Cardiac muscle cell (in vitro differentiated cells and primary cell): ENCODE measurements around the gene FBRSL1. TPM values are rescaled to one million over a fixed set of nuclear protein-coding genes. Genes with fewer than 3 reads are reported as not detected.

Experiments
- DNase-seq, 2 donors: peaks; one replicate each; pipeline versions ENCODE4 v3.0.0 to v3.0.0-alpha.2; 2010 to 2017; ENCODE audit warnings: low read depth in 1 of 2, low spot score in 1 of 2
- H3K27ac ChIP-seq: fragments of 200-600 bp; sonication (generic); 2 replicates; pipeline ENCODE4 v1.5.1; 2016
- H3K27me3 ChIP-seq: fragments of 200-600 bp; sonication (generic); 2 replicates; pipeline ENCODE4 v1.6.0; 2016; ENCODE audit warnings: control low read depth
- H3K36me3 ChIP-seq: fragments of 200-600 bp; sonication (generic); 2 replicates; pipeline ENCODE4 v1.5.1; 2016; ENCODE audit warnings: control low read depth
- H3K4me1 ChIP-seq: fragments of 200-600 bp; sonication (generic); 2 replicates; pipeline ENCODE4 v1.8.1; 2017; ENCODE audit warnings: low read depth, mild to moderate bottlenecking, mixed run types
- H3K4me3 ChIP-seq: fragments of 200-600 bp; sonication (generic); 2 replicates; pipeline ENCODE4 v1.5.1; 2016; ENCODE audit warnings: mild to moderate bottlenecking
- H3K9me3 ChIP-seq: fragments of 200-600 bp; sonication (generic); 2 replicates; pipeline ENCODE4 v1.5.1; 2017; ENCODE audit warnings: low read depth, mild to moderate bottlenecking, control low read depth
- CTCF ChIP-seq: IDR thresholded peaks from 2 replicates; pipeline ENCODE4 v1.5.1; 2012; ENCODE audit warnings: low read depth, mild to moderate bottlenecking, low read length
- polyA plus RNA-seq: library from polyadenylated mRNA; unstranded; fragments of >200 nt; fragmentation: Nextera tagmentation; extraction: Ambion mirVana; gene quantifications from 2 replicates; pipeline ENCODE4 v1.2.1, GENCODE V29; 2016
- total RNA-seq: library from RNA; depleted of rRNA; stranded (reverse); fragments of >200 nt; gene quantifications from 2 replicates; pipeline ENCODE4 v1.2.3, GENCODE V29; 2016

The FBRSL1 gene
- total and polyA plus RNA-seq, 2 experiments from 2014 or later, result 37.3 to 45.0 TPM

DNA sequence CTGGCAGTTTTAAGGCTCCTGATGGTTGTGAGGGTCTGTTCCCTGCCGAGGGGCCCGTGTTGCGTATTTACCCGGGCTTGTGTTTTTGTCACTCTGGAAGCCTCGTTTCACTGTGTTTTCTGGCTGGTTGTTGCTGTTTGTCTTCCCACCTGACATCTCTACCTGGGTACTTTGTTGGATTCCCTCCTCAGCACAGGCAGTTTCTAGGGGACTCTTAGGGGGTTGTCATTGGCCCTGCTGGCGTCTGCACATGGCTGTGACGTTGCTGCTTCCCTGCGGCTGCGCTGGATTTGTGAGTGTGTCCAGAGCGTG, 6.4 kb downstream of the FBRSL1 start:
- no peak overlapping the region for H3K27ac ChIP-seq
- H3K4me3 ChIP-seq, result no peak overlapping the region
- no peaks in the 10 kb centered on the region for H3K9me3 ChIP-seq
- H3K36me3 ChIP-seq, result no peaks in the 10 kb centered on the region
- TF ChIP-seq CTCF, result no peak
- no peak for DNase-seq
- H3K4me1 ChIP-seq, result peaks cover 23% of the 10 kb centered on the region
- H3K27me3 ChIP-seq, result no peaks in the 10 kb centered on the region

DNA sequence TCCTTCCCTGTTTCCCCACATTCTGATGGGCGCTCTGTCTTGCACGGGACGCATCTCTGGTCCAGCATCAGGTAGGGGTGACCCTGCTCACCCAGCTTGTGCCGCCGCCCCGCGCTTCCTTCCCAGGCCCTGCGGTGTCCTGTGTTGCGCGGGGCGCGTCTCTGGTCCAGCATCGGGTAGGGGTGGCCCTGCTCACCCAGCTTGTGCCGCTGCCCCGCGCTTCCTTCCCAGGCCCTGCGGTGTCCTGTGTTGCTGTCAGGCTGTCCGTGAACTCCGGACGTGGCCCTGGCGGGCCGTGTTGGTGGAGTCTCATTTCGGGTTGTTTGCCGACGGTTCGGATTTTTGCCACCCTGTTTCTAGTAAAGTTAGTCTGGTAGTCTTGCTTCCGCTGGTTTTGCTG, 6.8 kb downstream of the FBRSL1 start:
- no peaks in the 10 kb centered on the region for H3K36me3 ChIP-seq
- DNase-seq, result no peak
- no peak for TF ChIP-seq CTCF
- no peaks in the 10 kb centered on the region for H3K9me3 ChIP-seq
- H3K27me3 ChIP-seq, result no peaks in the 10 kb centered on the region
- H3K27ac ChIP-seq, result no peak overlapping the region
- H3K4me3 ChIP-seq, result no peak overlapping the region
- peaks cover 23% of the 10 kb centered on the region for H3K4me1 ChIP-seq

DNA sequence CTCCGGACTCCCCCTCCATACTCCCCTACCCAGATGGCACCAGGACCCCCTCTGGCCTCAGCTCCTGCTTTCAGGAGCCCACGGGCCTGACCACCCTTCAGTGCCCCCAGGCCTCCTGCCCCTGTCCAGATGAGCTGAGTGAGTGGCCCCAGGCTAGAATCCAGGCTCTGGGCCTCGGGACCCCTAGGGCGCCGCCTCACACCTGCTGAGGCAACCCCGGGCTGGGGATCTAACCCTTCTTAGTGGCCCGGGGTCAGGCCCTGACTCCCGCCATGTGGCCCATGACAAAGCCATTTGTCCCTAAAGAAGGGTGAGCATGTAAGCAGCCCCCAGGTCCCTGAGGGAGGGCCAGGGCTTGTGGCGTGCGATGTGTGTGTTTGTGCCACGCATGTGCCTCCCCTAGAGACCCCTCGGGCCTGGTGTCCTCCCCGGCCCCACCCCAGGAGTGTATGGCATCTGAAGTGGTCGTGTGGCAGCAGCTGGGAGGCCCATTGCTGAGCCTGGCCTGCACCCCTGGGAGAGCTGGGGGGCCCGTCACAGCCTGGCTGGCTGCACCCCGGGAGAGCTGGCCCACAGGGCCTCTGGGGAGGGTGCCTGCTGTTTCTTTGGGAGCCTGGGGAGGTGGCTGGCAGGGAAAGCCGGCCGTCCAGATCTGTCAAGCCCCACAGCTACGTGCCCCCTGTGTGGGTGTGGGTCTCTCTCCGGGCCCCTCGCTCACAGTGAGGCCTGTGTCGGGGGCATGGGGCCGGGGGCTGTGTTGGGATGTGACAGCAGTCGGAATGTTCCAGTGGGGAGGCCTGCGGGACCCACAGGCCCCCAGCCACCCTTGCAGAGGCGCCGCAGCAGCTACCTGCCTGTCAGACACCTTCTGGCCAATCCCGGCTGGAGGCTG, 7.8 kb downstream of the FBRSL1 start:
- no peaks in the 10 kb centered on the region for H3K36me3 ChIP-seq
- DNase-seq, result no peak
- no peaks in the 10 kb centered on the region for H3K9me3 ChIP-seq
- H3K27me3 ChIP-seq, result no peaks in the 10 kb centered on the region
- no peak overlapping the region for H3K27ac ChIP-seq
- TF ChIP-seq CTCF, result no peak
- H3K4me3 ChIP-seq, result no peak overlapping the region
- peaks cover 28% of the 10 kb centered on the region for H3K4me1 ChIP-seq

- Histone ChIP-seq H3K4me3 (no peak overlapping the region), H3K27ac (no peak overlapping the region), H3K36me3 (no peaks in the 10 kb centered on the region), H3K27me3 (no peaks in the 10 kb centered on the region), H3K4me1 (peaks cover 28% of the 10 kb centered on the region), H3K9me3 (no peaks in the 10 kb centered on the region)
- DNase-seq, result no peak
- no peak for TF ChIP-seq CTCF
These were observed 9.0 kb downstream of the FBRSL1 start for GRCh38 chr12:132498931-132499330.

GRCh38 chr12:132500142-132500855, 10.3 kb downstream of the FBRSL1 start:
- peaks cover 28% of the 10 kb centered on the region for H3K4me1 ChIP-seq
- DNase-seq, result no peak

More at GRCh38 chr12:132500142-132500855, 10.3 kb downstream of the FBRSL1 start:
- H3K9me3 ChIP-seq, result no peaks in the 10 kb centered on the region
- H3K27ac ChIP-seq, result peak overlapping the region; percentile 15
- no peaks in the 10 kb centered on the region for H3K36me3 ChIP-seq
- no peak for TF ChIP-seq CTCF
- no peaks in the 10 kb centered on the region for H3K27me3 ChIP-seq
- no peak overlapping the region for H3K4me3 ChIP-seq
